HFF-Myc (cell line): ENCODE measurements around the gene ITGA2.

Experiments used
- DNase-seq: peaks from one replicate; pipeline ENCODE4 v3.0.0-alpha.2; 2011; ENCODE audit warnings: low read depth; ENCODE audit errors: extremely low read depth
- H3K4me3 ChIP-seq: replicated peaks from 2 replicates; pipeline ENCODE4 v1.5.1; 2011; ENCODE audit warnings: low read depth, mild to moderate bottlenecking, control low read depth, low read length
- CTCF ChIP-seq: IDR thresholded peaks from 2 replicates; pipeline ENCODE4 v1.5.1; 2012; ENCODE audit warnings: mild to moderate bottlenecking, low read depth, low read length, control low read depth; ENCODE audit errors: missing control alignments

The ITGA2 gene

GRCh38 chr5:52989025-52989780 is at the start of gene ITGA2:
TSS of gene ITGA2 (plus strand) at chr5:52989352. CDS start at chr5:52989469, 117 bp downstream.
- peak within 1 kb of the TSS; percentile 82 for H3K4me3 ChIP-seq
- DNase-seq = no peak
- TF ChIP-seq CTCF = no peak

GRCh38 chr5:52943285-52943684 is 45.9 kb upstream of the ITGA2 start:
- DNase-seq = no peak
- H3K4me3 ChIP-seq = no peak overlapping the region
- peak; percentile 15 for TF ChIP-seq CTCF

GRCh38 chr5:52943808-52944207 is 45.3 kb upstream of the ITGA2 start:
- no peak for DNase-seq
- H3K4me3 ChIP-seq = no peak overlapping the region
- no peak for TF ChIP-seq CTCF

DNA sequence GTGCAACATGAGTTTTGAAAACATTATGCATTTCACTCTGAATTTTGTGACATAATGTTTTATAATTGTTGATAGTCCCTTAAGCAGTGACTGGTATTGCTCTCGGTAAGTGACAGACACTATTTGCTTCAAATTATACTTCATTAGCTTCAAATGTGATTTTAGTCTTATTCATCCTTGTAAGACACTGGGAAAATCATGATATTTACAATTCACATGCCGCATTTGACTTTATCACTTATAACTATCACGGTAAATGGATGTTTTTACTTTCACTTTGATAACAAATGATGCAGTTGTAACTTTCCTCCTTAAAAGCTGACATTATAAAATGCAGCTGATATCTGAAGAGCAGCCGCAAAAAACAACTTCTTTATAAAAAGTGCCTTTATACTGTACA is 44.1 kb upstream of the ITGA2 start:
- no peak overlapping the region for H3K4me3 ChIP-seq
- DNase-seq = no peak
- no peak for TF ChIP-seq CTCF

GRCh38 chr5:52947208-52947607 is 41.9 kb upstream of the ITGA2 start:
- TF ChIP-seq CTCF = no peak
- H3K4me3 ChIP-seq = no peak overlapping the region

DNA sequence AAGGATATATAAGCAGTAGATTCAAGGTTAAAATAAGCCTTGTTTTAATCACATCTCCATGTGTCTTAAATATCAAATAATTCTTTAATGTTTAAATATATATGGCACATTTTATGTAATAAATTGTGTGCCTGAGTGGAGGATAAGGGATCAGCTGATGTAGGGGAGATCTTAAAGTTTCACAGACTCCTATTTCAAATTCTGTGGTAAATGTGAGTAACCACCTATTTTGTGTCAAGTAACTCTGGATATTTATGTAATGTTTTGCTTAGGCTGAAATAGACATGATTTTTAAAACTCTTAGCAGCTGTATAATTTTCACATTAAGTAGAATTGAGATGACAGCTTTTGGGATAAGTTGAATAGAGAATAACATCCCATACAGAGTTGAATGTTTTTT is 41.3 kb upstream of the ITGA2 start:
- no peak for TF ChIP-seq CTCF
- H3K4me3 ChIP-seq = no peak overlapping the region
- DNase-seq = no peak

More at GRCh38 chr5:52947208-52947607, 41.9 kb upstream of the ITGA2 start:
- no peak for DNase-seq
